Skin of body (tissue), 2 donors: ENCODE results near the gene TMPRSS5. TPM values are rescaled to one million over a fixed set of nuclear protein-coding genes. Genes with fewer than 3 reads are reported as not detected.
"Not testable (repeated sequence)": the region's sequence is repeated elsewhere in the genome, so short reads cannot be mapped to it uniquely, and the experiment has no call there.

Source experiments
- DNase-seq: peaks from one replicate; lab custom pipeline; 2025; lab: John Stamatoyannopoulos, UW
- total RNA-seq: library from RNA; depleted of rRNA; stranded (reverse); fragments of >200 nt; gene quantifications from one replicate; pipeline ENCODE4 v1.2.3, GENCODE V29; 2014

TMPRSS5 gene
- total RNA-seq, 1 donor from 2014 or later: 3.5 TPM

DNA sequence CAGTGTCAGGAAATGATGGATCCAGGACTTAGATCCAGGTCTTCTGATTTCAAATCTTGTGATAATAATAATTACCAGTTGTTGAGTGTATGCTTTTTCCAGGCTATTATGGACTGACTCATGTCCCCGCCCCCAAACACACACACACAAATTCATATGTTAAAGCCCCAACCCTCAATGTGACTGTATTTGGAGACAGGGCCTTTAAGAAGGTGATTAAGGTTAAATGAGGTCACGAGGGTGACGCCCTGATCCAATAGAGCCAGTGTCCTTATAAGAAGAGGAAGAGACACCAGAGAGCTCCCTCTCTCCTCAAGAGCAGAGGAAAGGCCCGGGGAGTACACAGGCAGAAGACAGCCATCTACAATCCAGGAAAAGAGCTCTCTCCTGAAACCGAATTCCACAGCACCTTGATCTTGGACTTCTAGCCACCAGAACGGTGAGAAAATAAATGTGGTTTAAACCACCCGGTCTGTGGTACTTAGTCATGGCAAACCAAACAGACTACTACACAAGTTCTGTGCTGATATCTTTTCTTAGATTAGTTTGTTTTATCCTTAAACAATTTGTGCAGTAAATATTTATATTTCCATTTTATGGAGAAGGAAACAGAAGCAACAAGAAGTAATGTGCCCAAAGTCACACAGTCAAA lies 8.2 kb downstream of the TMPRSS5 start:
- no peak for DNase-seq

DNA sequence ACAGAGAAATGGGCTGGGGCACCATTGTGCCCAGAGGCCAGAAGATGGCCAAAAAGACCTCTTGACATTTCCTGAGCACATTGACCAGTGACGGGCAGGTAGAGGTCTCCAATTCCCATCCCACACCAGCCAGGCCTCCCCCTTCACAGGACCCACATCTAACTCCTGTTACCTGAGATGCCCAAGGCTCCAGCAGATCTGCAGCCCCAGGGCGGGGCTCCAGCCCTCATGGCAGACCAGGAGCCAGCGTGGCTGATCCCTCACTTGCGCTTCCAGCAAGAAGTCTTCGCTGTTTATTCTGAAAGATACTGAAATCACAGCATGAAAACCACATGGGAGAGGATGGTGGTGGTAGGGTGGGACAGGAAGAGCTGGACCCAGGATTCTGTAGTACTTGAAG lies 9.0 kb downstream of the TMPRSS5 start:
- DNase-seq: no peak

DNA sequence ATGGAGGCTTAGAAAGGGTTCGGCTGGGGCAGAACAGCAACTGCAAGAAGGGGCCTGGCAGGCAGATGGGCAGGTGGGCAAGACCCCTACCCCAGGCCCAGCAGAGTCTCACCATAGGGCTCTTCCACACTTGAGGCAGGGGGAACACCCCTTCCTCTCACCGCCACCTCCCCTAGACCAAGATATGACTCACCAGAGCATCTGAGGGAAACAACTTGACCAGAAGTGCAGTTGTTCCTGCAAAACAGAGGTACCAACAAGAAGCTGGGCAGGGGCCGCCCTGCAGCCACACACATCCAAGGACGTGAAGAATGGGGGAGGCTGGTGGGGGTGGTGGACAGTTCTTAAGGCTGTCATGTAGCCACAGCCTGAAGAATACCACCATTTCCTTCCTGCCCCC lies 10.9 kb downstream of the TMPRSS5 start:
- DNase-seq: no peak

DNA sequence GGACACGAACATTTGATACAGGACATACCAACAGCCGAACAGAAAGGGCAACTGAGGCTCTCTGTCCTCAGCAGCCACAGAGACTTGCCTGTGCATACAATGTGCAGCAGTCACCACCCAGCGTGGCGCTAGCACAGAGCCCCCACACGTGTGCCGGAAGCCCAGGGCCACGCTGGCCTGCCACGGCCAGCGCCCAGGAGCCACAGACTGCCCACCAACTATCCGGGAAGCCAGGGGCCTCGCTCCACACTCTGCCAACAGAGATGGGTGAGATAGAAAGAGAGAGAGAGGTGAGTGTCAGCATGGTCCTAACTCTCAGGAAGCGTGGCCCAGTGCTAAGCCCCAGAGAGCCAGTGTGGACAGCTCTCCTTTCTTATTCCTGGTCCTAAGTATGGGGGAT lies 11.7 kb downstream of the TMPRSS5 start:
- DNase-seq: no peak

DNA sequence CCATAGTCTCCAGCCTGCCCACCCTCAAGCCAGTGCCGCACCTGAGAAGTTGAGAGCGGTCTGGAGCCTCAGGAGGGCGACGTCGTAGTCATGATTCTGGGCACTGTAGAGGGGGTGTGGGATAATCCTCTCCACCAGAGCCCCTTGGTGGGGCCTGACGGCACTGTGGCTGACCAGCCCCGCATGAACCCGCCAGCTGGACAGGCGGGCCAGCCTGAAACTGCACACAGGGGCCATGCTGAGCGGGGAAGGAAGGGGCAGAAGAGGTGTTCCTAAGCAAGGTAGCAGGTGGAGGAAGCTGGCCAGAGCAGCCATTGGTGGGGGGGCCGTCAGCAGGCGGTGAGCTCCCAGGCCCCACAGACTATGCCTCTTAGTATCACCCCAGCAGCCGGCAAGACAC lies 13.1 kb downstream of the TMPRSS5 start:
- no peak for DNase-seq

DNA sequence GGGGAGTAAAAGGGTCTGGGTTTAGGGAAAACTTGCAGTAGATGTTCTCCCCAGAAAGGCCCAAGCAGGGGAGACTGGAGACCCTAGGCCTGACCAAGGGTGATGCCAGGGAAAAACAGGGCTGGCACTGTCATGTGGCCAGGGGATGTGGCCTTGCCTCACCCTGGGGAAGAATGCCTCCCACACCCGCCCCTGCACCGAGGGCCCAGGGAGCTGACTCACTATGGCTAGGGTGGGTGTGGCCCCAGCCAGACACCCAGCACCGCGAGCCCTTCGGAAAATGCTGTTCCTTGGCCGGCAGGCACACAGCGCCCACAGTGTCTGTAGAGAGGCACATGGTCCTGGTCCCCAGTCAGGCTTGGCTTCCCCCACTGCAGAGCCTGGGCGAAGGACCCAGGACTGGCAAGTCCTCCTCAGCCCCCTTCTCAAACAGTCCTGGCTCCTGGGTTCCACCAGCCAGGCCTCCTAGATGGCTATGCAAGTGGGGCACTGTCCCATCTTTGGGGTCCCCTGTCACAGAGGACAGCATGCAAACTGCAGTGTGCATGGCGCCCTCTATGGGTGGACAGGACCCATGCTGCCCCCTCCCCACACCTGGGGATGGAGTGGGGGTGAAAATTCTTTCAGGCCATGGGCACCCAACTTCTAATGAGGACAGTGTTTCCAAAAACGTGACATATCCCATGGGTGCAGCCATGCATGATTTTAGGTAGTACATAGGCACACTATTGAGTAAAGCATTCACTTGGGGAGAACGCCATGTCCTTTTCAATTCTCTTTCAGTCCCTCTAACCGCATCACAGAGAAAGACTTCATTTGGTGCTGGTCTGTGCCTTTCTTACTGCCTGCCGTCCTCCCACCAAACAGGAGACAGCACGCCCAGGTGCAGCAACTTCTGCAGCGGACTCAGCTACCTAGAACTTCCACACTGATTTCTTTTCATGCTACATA lies 15.2 kb downstream of the TMPRSS5 start:
- DNase-seq: no peak

DNA sequence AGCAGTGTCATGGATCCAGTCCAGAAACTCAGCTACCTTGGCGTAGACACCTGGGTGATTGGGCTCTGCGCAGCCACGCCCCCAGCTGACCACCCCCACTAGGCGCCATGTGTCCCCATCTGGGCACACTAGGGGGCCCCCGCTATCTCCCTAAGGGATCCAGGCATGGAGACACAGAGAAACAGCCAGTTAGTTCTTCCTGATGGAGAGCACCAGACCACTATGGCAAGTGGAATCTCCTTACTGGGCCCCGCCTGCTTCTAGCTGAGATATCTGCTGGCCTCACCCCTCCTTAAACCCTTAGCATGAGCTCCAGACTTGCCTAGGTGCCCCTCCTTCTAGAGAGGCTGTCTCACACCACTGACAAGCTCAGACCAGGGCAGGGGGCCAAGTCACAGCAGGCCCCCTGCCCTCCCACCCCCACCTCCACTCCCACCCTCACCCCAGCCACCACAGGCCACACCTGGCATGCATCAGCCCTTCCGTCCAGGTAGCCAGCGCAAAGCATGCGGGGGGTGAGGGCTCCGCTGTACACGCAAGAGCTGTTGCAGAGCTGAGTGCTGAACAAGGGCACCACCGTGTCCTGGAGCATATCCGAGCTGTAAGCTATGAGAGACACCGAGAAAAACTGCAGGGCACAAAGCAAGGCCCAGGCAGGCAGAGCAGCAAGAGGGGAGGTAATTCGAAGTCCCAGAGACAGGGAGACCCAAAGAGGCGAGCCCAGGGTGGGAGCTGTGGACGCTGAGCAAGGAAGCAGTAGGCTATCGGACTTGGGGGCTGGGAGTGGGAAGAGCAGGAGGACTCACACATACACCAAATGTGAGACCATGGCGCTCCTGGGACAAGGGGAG lies 16.1 kb downstream of the TMPRSS5 start:
- DNase-seq: no peak

DNA sequence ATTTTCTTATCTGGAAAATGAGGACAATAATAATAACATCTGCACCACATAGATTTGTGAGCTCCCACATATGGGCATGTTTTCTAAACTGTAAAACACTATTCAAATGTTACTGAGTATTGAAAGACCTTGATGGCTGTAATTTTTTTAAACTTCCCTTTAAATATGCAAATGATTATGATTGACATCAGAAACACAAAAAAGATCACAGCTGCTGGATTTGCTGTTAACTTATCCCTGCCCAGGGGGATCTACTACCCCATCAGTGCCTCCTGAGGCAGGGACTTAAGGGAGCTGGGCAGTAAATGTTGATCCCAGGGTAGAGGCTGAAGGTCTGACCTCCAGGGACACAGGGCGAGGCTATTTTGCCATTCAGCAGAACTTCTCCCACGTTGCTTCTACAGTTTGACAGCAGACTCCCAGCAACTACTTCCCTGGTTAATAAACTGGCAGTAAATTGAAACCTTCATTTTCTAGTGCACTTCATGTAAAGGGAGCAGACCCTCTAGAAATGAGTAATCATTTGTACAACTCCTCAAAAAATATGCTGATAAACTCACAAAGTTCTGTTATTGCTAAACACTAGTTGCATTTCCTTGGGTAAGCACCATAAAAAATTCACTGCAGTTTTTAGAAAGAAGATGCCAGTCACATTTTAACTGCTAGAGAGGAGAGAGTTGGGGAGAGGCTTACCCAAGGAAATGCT lies 20.3 kb downstream of the TMPRSS5 start:
- DNase-seq: no peak

DNA sequence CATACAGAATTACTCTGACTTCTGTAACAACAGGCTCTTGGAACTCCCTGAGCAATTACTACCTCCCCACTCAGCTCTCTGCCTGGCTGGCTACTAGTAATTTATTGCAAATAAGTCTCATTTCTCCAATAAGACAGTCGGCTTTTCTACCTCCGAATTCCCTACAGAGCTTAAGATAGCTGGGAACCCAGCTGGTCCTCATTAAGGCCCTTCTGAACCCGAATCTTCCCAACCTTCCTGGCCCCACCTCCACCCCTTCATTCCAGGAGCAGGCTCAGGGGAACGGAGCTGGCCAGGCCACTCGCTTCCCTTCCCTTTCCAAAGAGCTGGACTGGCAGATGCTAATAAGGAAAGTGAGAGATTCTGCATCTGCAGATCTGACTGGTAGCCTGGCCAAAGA lies 21.6 kb downstream of the TMPRSS5 start:
- DNase-seq: no peak

DNA sequence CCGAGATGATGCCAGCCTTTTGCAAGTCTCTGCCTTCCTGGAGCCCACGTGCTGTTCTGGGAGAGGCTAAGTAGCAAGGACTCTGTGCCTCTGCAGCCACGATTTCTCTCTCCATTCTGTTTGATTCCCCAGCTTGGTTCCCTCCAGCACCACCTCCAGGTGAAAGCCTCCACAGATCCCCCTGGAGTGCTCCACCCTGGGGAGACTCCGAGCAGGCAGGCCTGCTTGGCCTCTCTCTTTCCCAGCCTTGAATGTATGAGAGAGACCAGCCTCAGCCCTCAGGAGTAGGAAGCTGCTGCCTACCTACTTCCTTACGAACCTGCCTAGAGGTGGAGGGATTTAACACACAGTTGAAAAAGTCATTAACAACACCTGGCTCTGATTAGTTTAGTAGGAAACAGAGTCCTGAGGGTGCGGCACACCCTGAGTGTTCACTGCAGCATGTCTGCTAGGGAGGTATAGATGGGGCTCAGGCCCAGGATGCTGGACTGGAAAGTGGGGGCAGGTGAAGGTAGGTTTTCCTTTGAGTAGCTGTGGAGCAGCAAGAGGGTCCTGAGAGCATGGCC lies 22.5 kb downstream of the TMPRSS5 start:
- no peak for DNase-seq

DNA sequence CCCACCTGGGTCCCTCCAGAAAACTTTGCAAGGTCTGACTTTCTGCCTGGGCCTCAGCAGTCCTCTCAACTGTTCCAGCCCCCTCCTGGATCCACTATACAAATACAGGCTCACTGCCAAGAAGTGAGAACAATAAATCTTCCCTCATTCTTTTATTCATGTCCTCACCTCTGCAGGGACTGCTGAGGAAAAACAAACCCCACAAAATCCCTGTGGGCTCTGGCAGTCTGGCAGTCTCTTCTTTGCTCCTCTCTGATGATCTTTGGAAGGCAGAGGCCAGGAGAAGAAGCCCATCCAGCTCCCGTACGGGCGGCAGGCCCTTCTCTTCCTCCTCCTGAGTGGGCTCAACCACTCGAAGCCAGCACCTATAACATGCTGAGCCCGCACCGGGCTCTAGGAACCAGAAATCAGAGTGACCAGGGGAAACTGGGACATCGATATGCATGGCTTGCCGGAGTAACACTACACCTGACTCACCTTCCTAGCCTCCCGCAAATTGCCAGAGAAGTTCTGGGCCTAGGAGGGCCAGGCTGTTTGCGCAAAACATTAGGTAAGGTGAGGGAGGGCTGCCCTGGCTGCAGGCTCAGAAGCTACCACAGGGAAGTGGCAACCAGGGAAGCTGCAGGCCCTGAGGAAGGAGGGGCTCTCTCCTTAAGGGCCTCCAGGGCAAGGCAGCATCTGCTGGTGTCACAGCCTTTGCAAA lies 24.2 kb downstream of the TMPRSS5 start:
- peak; percentile 4 for DNase-seq

DNA sequence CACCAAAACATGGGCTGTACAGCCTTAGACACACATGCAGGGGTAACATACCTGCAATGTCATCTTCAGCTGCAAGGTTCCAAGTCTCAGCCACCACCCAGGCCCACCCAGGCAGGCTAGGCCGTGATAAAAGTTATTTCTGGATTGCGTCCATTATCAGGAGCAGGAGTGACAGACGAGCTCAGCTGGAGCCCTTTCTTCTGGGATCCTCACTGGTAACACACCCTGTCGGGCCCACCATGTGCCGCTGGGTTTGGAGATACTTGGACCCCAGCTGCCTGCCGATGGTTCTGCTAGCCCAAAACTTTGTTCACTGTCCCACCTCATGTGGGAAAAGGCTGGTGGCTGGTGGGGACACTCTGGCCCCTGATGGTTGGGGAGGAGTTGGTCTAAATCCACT lies 24.8 kb downstream of the TMPRSS5 start:
- no peak for DNase-seq

DNA sequence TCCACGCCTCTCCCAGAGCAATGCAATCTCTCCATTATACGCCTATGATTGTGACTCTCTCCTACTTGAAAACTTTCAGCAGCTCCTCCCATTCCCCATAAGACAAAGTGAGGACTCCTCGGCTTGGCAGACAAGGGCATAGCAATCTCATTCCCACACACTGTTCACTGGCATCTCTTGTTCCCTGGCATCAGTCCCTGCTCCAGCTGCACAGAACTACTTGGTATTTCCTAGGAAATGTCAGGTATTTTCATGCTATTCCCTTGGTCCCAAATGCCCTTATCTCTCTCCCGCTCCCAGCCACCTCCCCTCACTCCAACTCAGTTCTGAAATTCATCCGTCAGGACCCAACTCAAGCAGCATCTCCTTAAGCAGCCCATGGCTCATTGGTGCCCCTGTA lies 28.4 kb downstream of the TMPRSS5 start:
- DNase-seq: no peak

DNA sequence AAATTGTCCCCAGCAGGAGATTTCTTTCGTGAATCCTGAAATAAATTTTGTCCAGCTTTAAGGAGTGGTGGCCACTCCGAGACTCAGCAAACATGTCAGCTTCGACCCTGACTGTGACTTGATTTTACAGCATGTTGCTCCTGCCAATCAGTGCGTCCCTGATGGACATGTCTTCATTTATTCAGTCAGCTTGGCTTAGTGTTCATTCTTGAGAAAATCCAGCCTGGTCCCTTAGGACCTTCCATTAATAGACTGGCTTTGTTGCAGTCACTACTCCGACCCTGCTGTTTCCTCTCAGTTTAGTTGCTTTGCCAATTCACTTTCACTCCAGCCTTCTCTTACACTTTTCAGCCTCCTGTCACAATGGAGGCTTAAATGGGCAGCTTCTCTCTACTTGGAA lies 30.5 kb downstream of the TMPRSS5 start:
- DNase-seq: peak; percentile 20

DNA sequence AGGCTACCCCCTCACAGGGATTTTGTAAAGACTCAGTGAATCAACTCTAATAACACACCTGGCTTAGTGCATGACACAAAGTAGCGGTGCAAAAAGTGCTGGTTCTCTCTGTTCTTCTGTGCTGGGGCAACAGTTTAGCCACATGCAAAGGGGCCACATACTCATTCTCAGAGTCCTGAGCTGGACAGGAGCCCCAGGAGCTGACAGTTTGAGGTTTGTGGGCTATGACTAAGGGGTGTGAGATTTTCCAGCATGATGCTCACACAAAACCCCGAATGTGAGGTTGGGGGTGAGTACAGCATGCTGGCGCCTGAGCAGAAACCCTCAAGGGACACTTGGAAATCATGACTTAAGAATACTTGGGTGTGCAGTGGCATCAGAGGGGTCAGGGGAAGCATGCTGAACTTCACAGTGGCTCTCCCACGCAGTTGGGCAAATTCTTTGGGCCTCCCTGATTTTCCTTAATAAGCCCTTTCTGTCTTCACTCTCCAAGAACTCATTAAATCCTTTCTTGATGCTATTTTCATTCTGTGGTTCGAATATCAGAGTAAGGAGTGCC lies 31.0 kb downstream of the TMPRSS5 start:
- DNase-seq: no peak

DNA sequence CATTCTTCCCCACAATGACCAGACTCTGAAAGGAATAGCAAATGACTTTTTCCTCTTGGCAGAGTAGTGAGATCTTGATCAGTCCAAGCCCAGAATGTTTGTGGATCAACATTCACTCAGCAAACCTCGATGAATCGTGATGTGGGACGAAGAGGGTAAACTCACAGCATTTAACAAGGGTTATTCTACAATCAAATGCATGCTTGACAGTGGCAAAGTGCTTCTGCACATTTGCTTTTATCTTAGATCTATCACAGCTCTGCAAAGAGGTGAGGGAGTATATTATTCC lies 31.8 kb downstream of the TMPRSS5 start:
- DNase-seq: no peak

DNA sequence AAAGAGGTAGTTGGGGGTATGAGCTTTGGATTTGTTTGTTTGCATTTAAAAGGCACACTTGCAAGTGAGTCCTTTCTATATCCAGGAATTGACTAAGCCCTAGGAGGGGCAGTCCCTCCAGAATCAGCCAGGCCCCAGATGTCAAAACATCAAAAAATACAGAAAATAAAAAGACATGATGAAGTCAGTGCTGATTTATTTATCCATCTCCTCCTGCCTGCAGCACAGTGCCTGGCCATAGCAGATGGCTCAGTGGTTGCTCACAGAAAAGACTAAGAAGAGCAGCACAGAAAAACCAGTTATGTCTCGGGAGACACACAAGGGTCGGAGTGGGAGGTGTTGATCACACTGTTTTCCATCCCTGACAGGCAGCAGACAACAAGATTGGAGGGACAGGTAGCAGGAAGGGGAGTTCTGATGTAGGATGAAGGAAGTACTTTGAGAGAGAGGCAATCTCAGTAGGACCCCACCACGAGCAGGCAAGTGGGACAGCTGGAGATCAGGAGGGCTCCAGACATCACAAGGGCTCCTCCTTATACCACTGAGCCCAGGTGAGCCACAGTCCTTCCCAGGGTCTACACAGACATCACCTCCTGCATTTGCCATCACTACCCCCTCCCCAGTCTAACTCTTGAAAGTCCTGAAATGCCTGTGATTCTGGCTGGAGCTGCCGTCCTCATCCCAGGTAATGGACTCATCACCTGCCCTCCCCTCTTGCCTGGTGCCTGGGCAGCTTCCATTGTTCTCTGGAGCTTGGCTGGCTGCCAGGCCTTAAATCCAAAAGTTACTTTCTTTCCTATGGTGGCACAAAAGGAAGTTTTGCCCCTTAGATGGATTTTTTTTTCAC lies 32.3 kb downstream of the TMPRSS5 start:
- no peak for DNase-seq

DNA sequence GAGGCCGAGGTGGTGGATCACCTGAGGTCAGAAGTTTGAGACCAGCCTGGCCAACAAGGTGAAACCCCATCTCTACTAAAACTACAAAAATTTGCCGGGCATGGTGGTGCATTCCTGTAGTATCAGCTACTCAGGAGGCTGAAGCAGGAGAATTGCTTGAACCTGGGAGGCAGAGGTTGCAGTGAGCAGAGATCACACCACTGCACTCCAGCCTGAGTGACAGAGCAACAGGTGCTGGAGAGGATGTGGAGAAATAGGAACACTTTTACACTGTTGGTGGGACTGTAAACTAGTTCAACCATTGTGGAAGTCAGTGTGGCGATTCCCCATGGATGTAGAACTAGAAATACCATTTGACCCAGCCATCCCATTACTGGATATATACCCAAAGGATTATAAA lies 34.2 kb downstream of the TMPRSS5 start:
- DNase-seq: not testable (repeated sequence)

DNA sequence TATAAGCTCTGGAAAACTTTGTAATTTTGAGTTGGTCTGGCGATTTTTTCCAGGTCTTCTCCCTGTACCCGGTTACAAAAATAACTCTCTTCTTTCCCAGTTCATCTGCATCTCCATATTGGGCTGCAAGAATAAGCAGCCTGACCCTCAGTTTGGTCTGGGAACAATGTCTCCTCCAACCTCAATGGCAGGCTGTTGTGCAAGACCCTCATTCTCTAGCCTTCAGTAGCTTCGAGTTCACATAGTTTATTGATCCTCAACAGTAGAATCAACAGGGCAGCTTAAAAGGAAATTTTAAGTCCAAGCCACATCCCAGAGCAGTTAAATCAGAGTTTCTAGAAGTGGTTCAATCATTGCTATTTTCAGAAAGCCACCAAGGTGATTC lies 35.3 kb downstream of the TMPRSS5 start:
- DNase-seq: no peak
